Amniotic epithelial cell (primary cell): ENCODE measurements around the gene KRTCAP2.
A peak's percentile ranks its signal among the peaks of the same experiment; 100 is the strongest.

Experiments used
- DNase-seq: peaks from one replicate; pipeline ENCODE4 v3.0.0-alpha.2; 2010; ENCODE audit warnings: low read depth

KRTCAP2 gene

DNA sequence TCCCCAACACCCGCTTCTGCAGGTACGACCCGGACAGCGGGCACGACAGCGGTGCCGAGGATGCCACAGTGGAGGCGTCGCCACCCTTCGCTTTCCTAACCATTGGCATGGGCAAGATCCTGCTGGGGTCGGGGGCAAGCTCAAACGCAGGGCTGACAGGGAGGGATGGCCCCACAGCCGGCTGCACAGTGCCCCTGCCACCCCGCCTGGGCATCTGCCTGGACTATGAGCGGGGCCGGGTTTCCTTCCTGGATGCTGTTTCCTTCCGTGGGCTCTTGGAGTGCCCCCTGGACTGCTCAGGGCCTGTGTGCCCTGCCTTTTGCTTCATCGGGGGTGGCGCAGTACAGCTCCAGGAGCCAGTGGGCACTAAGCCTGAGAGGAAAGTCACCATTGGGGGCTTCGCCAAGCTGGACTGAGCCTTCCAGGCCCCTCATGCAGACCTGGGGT lies 10.7 kb upstream of the KRTCAP2 start:
- DNase-seq: no peak

DNA sequence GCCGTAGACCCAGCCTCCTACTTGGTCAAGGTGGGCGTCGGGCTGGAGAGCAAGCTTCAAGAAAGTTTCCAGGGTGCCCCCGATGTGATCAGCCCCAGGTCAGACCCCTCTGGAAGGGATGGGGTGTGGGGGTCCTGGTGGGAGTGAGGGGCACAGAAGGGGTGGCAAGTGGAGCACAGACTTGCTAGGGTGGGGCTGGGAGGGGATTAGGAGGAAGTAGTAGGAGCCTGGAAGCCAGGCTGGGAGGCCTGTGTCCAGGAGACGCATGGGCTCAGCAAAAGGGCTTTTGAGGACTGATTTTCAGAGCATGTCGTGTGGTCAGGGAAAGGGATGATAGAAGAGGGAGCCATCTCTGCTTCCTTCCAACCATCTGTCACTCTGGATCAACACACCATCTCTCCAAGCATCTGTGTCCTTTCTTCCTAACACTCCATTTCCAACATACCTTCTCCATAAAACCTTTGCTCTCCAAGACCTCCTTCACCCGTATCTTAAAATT lies 9.0 kb upstream of the KRTCAP2 start:
- DNase-seq: no peak

DNA sequence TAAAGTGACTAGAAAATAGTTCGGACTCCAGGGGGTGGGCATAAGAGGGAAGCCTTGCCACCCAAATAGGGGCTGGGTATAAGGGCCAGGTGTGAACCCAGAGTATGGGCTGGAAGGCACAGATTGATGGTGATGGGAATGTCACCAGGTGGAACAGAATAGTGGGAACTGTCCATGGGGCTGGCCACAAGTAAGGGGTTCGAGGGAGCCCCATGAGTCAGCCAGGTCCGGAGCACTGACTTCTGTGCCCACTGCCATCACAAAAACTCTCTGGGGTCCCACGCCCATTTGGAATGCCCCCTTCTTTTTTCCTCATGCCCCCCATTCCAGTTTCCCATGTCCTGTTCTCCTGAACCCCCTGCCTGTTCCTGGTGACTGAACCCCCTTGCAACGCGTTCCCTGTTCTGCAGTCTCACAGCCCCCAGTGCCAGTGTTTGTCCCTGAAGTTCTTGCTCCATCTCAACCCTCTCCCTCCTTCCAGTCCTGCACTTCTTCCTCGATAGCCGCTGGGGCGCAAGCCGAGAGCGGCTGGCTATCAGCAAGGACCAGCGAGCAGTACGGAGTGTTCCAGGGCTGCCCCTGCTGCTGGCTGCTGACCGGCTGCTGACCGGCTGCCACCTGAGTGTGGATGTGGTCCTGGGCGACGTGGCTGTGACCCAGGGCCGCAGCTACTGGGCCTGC lies 8.4 kb upstream of the KRTCAP2 start:
- no peak for DNase-seq

DNA sequence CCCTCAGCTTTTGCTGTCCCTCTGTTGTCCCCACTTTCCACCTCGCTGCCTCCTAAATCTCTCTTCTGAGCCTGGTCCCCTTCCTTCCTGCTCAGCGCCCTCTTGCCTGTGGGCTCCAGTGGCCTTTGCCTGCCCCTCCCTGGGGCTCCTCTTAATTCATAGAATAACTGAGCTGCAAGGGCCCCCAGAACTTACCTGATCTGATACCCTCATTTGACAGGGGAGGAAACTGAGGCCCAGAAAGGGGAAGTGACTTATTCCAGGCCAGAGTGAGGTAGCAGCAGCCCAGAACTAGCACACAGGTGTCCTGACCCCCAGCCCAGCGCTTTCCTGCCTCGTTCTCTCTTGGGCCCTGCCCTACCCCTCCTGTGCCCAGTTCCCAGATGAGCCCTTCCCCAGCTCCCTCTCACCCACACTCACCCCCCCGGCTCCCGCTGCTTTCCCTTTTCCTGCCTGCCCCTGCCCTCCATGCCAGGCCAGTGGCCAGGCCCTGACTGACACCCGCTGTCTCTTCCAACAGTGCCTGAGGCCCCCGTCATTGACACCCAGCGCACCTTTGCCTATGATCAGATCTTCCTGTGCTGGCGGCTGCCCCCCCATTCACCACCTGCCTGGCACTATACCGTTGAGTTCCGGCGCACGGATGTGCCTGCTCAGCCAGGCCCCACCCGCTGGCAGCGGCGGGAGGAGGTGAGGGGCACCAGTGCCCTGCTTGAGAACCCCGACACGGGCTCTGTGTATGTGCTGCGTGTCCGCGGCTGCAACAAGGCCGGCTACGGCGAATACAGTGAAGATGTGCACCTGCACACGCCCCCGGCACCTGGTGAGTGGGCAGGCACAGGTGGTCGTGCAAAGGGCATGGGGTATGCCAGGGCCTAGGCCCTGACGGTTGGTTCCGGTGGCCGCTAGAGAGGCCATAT lies 6.3 kb upstream of the KRTCAP2 start:
- no peak for DNase-seq

GRCh38 chr1:155178441-155179111 lies 5.5 kb upstream of the KRTCAP2 start:
- DNase-seq: no peak

GRCh38 chr1:155177918-155178281 lies 4.8 kb upstream of the KRTCAP2 start:
- no peak for DNase-seq

GRCh38 chr1:155177192-155177917 lies 4.3 kb upstream of the KRTCAP2 start:
- no peak for DNase-seq

DNA sequence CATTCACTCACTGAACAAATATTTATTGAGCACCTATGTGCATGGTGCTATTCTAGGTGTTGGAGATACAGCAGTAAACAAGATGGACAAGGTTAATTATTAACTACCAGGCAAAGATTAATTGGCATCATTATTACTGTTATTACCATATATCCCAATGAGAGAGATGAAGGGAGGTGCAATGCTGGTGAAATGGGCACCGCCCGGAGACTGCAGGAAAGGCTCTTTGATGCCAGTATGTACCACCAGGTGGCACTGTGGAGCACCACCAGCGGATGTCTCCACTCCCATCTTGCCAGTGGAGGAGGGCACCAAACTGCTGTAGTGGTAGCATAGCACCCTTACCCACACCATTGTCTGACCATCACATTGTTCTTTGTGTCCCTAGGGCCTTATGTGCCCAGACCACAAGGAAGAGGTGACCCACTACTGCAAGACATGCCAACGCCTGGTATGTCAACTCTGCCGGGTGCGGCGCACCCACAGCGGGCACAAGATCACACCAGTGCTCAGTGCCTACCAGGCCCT lies 3.5 kb upstream of the KRTCAP2 start:
- peak; percentile 52 for DNase-seq

- no peak for DNase-seq
These were observed 2.8 kb upstream of the KRTCAP2 start for GRCh38 chr1:155175927-155176371.

DNA sequence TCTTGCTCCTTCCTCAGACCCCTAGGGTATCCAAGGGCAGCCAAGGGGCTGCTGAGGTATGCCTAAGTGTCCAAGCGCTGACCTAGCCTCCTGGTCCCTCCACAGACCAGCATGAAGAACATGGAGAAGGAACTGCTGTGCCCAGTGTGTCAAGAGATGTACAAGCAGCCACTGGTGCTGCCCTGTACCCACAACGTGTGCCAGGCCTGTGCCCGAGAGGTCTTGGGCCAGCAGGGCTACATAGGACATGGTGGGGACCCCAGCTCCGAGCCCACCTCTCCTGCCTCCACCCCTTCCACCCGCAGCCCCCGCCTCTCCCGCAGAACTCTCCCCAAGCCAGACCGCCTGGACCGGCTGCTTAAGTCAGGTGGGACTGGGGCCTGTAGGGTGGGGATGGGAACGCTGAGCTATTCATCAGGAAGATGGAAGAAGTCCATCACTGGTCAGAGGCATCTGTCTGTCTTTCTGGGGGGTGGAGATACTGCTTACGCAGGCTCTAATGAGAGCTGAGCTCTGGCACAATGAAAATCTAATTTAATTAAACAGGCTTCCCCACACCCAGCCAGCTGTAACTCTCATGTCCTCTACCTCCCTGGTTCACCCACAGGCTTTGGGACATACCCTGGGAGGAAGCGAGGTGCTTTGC lies 2.3 kb upstream of the KRTCAP2 start:
- no peak for DNase-seq

DNA sequence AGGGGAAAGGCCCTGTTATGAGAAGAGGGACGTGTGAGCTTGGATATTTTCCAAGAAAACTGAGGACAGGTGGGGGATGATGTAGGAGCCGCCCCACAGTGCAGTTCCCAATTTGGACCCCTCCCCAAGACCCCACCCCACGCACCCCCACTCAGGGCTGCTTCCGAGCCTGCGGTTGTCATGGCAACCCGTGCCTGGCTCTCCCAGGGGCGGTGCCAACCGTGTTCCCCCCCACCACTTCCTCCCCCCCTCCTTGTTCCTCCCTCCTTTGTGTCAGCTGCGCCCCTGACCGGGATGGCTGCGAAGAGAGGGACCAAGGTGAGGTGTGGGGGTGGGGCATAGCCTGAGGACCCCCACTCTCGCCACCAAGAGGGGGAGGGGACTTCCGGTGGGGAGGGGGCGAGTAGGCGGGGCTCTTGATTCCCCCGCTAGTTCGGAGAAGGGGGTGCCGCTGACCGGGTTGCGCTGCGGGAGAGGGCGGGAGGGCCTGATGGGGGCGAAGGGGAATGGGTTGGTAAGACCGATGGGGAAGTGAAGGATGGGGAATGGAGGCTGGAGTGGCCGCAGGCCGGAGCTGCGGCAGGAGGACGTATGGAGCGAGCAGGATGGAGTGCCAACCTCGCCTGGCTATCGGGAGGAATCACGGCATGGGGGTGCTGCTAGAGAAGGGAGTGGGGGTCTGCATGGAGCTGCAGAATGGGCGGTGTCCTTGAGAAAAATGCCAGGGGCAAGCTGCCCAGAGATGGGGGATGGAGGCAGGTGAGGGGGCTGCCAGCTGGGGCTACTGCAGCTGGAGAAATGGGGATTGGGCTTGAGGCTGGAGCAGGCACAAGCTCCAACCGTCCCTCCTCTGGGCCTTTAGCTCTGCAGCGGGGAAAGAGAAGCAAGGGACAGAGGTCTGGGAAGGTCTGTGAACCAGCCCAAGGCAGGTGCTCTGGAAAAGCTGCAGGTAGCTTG lies 1.5 kb upstream of the KRTCAP2 start:
- peak; percentile 24 for DNase-seq

GRCh38 chr1:155173478-155174323 lies 597 bp upstream of the KRTCAP2 start, which contains the start of gene TRIM46:
Gene TRIM46, plus strand, starts transcription at chr1:155173849. Its CDS starts 118 bp downstream, at chr1:155173967.
- DNase-seq: peak; percentile 27

GRCh38 chr1:155171836-155172731 lies 1.0 kb downstream of the KRTCAP2 start:
- no peak for DNase-seq

DNA sequence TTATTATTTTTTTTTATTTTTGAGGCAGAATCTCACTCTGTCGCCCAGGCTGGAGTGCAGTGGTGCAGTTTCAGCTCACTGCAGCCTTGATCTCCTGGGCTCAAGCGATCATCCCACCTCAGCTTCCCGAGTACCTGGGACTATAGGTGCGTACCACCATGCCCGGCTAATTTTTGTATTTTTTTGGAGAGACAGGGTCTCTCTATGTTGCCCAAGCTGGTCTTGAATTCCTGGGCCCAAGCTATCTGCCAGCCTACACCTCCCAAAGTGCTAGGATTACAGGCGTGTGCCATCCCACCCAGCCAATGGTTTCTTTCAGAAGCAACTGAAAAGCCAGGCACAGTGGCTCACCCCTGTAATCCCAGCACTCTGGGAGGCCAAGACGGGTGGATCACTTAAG lies 2.3 kb downstream of the KRTCAP2 start:
- no peak for DNase-seq

DNA sequence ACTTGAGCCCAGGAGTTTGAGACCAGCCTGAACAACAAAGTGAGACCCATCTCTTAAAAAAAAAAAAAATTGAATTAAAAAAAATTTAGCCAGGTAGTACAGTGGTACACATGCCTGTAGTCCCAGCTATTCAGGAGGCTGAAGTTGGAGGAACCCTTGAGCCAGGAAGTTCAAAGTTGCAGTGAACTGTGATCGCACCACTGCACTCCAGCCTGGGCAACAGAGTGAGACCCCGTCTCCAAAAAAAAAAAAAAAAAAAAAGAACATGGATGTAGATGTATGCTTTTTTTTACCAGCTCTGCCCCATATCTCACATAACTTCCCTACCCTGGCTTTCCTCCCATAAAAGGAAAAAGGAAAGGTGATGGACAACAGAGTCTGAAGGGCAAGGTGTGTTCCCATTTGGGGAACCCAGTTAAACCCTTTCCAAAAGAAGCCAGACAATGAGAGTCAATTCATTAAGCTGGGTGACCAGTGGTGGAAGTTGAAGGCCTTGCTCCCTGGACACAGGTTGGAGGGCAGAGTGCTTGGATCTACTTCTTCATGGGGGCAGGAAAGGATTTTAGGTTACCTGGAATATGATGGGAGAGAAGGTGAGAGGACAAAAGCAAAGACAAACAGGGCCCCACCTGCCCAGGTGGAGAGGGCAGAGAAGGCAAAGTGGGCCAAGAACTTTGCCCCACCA lies 2.9 kb downstream of the KRTCAP2 start:
- no peak for DNase-seq

DNA sequence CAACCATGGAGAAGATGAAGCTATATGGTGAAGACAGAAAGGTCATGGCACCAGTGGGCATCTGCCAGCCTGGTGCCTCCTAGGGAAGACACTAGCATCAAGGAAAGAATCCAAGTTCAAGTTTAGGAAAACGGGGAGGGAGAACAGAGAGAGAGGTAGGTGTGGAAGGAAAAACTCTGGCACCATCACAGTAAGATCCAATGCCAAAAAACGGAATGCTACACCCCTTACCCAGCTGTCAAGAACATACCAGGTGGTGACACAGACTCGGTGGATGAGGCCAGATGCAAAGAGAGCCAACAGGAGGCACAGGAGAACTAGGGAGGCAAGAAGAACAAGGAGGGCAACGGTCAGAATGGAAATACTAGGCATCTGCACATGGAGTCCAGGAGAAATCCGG lies 3.6 kb downstream of the KRTCAP2 start:
- DNase-seq: no peak
